GM21515 (cell line): ENCODE measurements around the gene RHBDD3.

Experiments used
- ATAC-seq: cut with Tn5 transposase; IDR thresholded peaks from one replicate; pipeline ENCODE4 v1.9.1; 2021; ENCODE audit not compliant: unreplicated experiment

Gene RHBDD3

GRCh38 chr22:29306175-29306834 is 38.5 kb upstream of the RHBDD3 start, which contains the start of gene GAS2L1:
Gene GAS2L1 (plus strand): TSS chr22:29306650. CDS start chr22:29308106, 1,456 bp downstream.
- ATAC-seq = no peak

GRCh38 chr22:29305836-29306174 is 38.0 kb upstream of the RHBDD3 start:
- ATAC-seq = no peak

GRCh38 chr22:29302681-29303465 is 35.1 kb upstream of the RHBDD3 start:
- no peak for ATAC-seq

- ATAC-seq = no peak
These were observed 34.6 kb upstream of the RHBDD3 start for GRCh38 chr22:29302402-29302680.

GRCh38 chr22:29301716-29302401 is 34.1 kb upstream of the RHBDD3 start:
- ATAC-seq = no peak

- ATAC-seq = no peak
These were observed 33.2 kb upstream of the RHBDD3 start for GRCh38 chr22:29300807-29301601.

GRCh38 chr22:29300467-29300806 is 32.7 kb upstream of the RHBDD3 start:
- ATAC-seq = no peak

GRCh38 chr22:29299136-29299900 is 31.5 kb upstream of the RHBDD3 start:
- ATAC-seq = no peak

- no peak for ATAC-seq
These were observed 30.9 kb upstream of the RHBDD3 start for GRCh38 chr22:29298641-29299040.

GRCh38 chr22:29292379-29292778 is 24.6 kb upstream of the RHBDD3 start:
- ATAC-seq = no peak

- no peak for ATAC-seq
These were observed 23.4 kb upstream of the RHBDD3 start for GRCh38 chr22:29291215-29291614.

- no peak for ATAC-seq
These were observed 22.3 kb upstream of the RHBDD3 start for GRCh38 chr22:29290061-29290460.

- ATAC-seq = no peak
These were observed 21.1 kb upstream of the RHBDD3 start for GRCh38 chr22:29288837-29289236.

- no peak for ATAC-seq
These were observed 16.4 kb upstream of the RHBDD3 start for GRCh38 chr22:29284196-29284595.

- no peak for ATAC-seq
These were observed 10.1 kb upstream of the RHBDD3 start for GRCh38 chr22:29277927-29278326.

GRCh38 chr22:29275819-29276565 is 8.2 kb upstream of the RHBDD3 start:
- ATAC-seq = no peak

- ATAC-seq = no peak
These were observed 7.4 kb upstream of the RHBDD3 start for GRCh38 chr22:29275167-29275566.

- ATAC-seq = no peak
These were observed 4.8 kb upstream of the RHBDD3 start for GRCh38 chr22:29272624-29273023.

- no peak for ATAC-seq
These were observed 2.9 kb upstream of the RHBDD3 start for GRCh38 chr22:29270475-29271271.
